ENCODE results near the gene POU2F1. TPM values are rescaled to one million over a fixed set of nuclear protein-coding genes. Genes with fewer than 3 reads are reported as not detected.

POU2F1 gene
- total RNA-seq, 4 donors from 2014 or later, result 8.4 to 32.1 (median 17.5) TPM

DNA sequence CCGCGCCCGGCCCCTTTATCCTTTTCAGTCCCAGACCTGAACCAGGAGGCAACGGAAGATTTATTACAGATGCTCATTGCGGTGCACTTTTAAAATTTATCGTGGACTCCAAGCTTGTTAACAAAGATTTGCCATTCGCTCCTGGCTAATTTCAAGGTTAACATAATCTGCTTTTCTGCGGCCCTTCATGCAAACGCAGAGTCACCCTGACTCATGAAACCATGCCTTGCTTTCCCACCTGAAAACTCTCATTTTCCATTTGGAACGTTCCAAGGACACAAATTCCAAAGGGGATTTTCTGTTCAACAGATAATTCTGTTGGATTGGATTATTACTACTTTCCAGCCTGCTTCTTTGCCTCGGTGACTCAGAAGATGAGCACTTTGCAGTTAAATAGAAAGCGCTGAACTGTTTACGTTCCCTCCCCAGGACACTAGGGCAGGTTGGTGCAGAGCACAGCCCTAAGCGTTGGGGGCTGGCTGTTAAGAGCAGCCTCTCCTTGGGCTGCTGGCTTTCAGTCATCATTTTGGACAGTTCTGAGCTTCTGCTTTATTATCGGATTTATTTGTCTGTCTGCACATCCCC lies 246.5 kb downstream of the POU2F1 start:
- no peak for DNase-seq (ENCODE audit: low spot score in 2 of 2)
- Histone ChIP-seq H3K36me3 (no peaks in the 10 kb centered on the region), H3K27me3 (no peaks in the 10 kb centered on the region), H3K4me1 (no peaks in the 10 kb centered on the region), H3K4me3 (no peak overlapping the region), H3K9me3 (no peaks in the 10 kb centered on the region), H3K27ac (no peak overlapping the region)
- TF ChIP-seq POLR2AphosphoS5 (IDR thresholded peaks at IDR 0.05) (no peak), POLR2A (IDR thresholded peaks at IDR 0.05) (no peak), EP300 (IDR thresholded peaks at IDR 0.05) (no peak)
- TF ChIP-seq, protein P1, sequence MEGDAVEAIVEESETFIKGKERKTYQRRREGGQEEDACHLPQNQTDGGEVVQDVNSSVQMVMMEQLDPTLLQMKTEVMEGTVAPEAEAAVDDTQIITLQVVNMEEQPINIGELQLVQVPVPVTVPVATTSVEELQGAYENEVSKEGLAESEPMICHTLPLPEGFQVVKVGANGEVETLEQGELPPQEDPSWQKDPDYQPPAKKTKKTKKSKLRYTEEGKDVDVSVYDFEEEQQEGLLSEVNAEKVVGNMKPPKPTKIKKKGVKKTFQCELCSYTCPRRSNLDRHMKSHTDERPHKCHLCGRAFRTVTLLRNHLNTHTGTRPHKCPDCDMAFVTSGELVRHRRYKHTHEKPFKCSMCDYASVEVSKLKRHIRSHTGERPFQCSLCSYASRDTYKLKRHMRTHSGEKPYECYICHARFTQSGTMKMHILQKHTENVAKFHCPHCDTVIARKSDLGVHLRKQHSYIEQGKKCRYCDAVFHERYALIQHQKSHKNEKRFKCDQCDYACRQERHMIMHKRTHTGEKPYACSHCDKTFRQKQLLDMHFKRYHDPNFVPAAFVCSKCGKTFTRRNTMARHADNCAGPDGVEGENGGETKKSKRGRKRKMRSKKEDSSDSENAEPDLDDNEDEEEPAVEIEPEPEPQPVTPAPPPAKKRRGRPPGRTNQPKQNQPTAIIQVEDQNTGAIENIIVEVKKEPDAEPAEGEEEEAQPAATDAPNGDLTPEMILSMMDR (IDR thresholded peaks at IDR 0.05), result no peak
- 66% methylated on average over 15 of the region's 15 CpGs for WGBS

DNA sequence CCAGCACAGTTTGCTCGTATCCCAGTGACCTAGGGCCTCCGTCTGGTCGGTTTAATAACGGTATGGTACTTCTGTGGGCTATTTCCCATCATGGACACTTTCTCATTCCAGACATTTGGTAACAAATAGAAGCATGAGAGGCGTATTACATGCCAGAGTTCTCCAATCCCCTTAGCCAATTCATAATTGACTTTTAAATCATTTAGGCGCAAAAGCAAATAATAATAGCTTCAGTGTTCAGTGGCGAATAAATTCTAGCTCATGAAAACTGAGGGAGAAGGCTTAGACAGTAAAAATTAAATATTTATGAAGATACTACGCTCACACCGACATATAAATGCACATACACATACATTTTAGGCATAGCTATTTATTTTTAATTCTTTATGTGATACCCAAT lies 247.1 kb downstream of the POU2F1 start:
- H3K27me3 ChIP-seq, result no peaks in the 10 kb centered on the region
- no peak overlapping the region for H3K27ac ChIP-seq
- no peak for TF ChIP-seq POLR2A (IDR thresholded peaks at IDR 0.05)
- no peak for TF ChIP-seq EP300 (IDR thresholded peaks at IDR 0.05)
- TF ChIP-seq, protein P1 (IDR thresholded peaks at IDR 0.05), result no peak
- no peak for TF ChIP-seq POLR2AphosphoS5 (IDR thresholded peaks at IDR 0.05)
- no peak overlapping the region for H3K4me3 ChIP-seq
- no peaks in the 10 kb centered on the region for H3K36me3 ChIP-seq
- no peaks in the 10 kb centered on the region for H3K4me1 ChIP-seq
- no peak for DNase-seq (ENCODE audit: low spot score in 2 of 2)
- 75% methylated on average over 9 of the region's 9 CpGs for WGBS
- H3K9me3 ChIP-seq, result no peaks in the 10 kb centered on the region

DNA sequence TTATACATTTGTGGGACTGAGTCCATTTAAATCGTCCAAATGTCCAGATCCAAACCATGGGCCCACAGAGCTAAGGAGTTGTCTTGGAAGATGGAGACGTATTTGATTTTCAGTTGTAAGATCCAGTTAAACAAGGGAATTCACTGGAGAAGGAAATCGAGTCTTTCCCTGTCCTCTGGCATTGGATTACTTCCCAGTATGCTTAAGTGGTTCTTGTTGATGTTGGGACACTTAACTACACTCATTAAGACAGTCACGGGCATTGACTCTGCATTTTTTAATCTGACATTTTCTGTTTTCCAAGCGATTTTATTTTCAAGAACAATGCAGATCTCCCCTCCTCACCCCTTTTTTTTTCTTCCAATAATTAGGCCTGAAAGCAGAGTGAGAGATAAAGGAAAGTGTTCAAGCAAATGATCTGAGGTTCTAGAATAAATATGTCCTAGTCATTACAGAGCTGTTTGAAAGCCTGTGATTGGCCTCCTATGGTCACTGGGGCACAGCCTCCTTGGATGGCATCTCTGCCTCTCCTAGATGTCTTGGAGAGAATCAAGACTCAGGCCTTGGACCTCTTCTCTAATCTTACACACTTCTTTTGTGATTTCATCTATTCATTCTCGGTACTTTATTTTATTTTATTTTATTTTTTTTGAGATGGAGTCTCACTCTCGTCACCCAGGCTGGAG lies 248.7 kb downstream of the POU2F1 start:
- no peak overlapping the region for H3K27ac ChIP-seq
- no peaks in the 10 kb centered on the region for H3K27me3 ChIP-seq
- 74% methylated on average over 7 of the region's 7 CpGs for WGBS
- no peak for TF ChIP-seq POLR2AphosphoS5 (IDR thresholded peaks at IDR 0.05)
- no peak overlapping the region for H3K4me3 ChIP-seq
- no peaks in the 10 kb centered on the region for H3K9me3 ChIP-seq
- no peaks in the 10 kb centered on the region for H3K36me3 ChIP-seq
- H3K4me1 ChIP-seq, result no peaks in the 10 kb centered on the region
- DNase-seq (ENCODE audit: low spot score in 2 of 2), result no peak

DNA sequence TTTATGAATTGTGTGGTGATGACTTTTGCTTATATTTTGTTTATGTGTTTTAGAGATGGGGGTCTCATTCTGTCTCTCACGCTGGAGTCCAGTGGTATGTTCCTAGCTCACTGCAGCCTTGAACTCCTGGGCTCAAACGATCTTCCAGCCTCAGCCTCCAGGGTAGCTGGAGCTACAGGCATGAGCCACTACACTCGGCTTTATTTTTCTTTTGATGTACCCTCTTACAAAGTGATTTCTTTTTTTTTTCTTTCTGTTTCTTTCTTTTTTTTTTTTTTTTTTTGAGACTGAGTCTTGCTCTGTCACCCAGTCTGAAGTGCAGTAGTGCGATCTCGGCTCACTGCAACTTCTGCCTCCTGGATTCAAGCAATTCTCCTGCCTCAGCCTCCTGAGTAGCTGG lies 250.9 kb downstream of the POU2F1 start:
- Histone ChIP-seq H3K27ac (no peak overlapping the region), H3K27me3 (no peaks in the 10 kb centered on the region), H3K4me3 (no peak overlapping the region), H3K9me3 (no peaks in the 10 kb centered on the region), H3K36me3 (no peaks in the 10 kb centered on the region), H3K4me1 (no peaks in the 10 kb centered on the region)
- no peak for TF ChIP-seq POLR2A (IDR thresholded peaks at IDR 0.05)
- TF ChIP-seq, protein P1 (IDR thresholded peaks at IDR 0.05), result no peak
- no peak for TF ChIP-seq POLR2AphosphoS5 (IDR thresholded peaks at IDR 0.05)
- TF ChIP-seq EP300 (IDR thresholded peaks at IDR 0.05), result no peak
- no peak for DNase-seq (ENCODE audit: low spot score in 2 of 2)
- 90% methylated on average over 5 of the region's 5 CpGs for WGBS

DNA sequence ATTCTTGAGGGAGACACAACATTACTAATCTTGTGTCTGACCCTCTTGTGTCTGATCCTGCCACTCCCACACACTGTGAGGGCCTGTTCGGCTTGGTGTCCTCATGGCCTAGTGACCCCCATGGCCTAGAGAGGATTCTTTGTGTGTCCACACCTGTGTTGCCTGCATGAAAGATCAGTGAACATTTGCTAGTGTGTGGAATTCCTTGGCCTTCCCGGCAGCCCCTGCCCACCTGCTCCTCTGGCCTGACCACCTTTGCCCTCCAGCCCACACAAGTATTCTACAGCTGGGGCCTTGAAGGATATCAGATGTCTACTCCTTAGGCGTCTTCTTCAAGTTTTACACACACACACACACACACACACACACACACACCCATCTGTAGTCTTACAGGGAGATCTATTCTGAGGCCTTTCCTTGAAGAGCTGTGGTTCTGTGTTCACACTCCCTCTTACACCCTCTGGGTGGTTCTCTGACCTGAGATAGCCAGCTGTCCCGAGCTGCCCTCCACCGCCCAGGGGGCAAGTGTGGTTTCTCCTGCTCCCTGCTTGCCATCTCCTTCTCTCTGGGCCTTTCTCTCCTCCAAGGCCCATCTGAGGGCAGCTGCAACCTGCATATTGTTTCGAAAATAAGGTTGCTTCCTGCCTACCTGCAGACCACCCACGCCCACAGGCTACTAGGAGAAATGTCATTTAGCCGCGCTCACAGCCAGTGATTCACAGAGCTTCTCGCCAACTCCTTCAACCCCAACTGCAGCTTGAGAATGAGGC lies 252.3 kb downstream of the POU2F1 start:
- no peak overlapping the region for H3K27ac ChIP-seq
- no peak for TF ChIP-seq EP300 (IDR thresholded peaks at IDR 0.05)
- TF ChIP-seq, protein P1 (IDR thresholded peaks at IDR 0.05), result no peak
- TF ChIP-seq POLR2AphosphoS5 (IDR thresholded peaks at IDR 0.05), result no peak
- no peak for TF ChIP-seq POLR2A (IDR thresholded peaks at IDR 0.05)
- no peaks in the 10 kb centered on the region for H3K4me1 ChIP-seq
- H3K4me3 ChIP-seq, result no peak overlapping the region
- no peak for DNase-seq (ENCODE audit: low spot score in 2 of 2)
- no peaks in the 10 kb centered on the region for H3K27me3 ChIP-seq
- H3K9me3 ChIP-seq, result no peaks in the 10 kb centered on the region
- 82% methylated on average over 10 of the region's 10 CpGs for WGBS
- no peaks in the 10 kb centered on the region for H3K36me3 ChIP-seq

Measured in suprapubic skin (tissue), 4 donors.